Heart left ventricle (tissue), 16 donors: Measurements from ENCODE around the gene SLC23A2. TPM values are rescaled to one million over a fixed set of nuclear protein-coding genes. Genes with fewer than 3 reads are reported as not detected.
"Not testable (repeated sequence)": the region's sequence is repeated elsewhere in the genome, so short reads cannot be mapped to it uniquely, and the experiment has no call there.

Experiments used
- ATAC-seq, 4 donors: fragments of 200-7000 bp; cut with Tn5 transposase; one replicate each; pipeline ENCODE4 v1.9.1; 2020 to 2022; ENCODE audit warnings: moderate library complexity in 4 of 4, mild to moderate bottlenecking in 3 of 4, moderate number of reproducible peaks in 1 of 4
- DNase-seq, 5 donors: peaks; one replicate each; pipeline ENCODE4 v3.0.0-alpha.2; 2020
- H3K27ac ChIP-seq, 12 donors: fragments of 200-600 bp; sonication (generic) in 4 of 12; one replicate each; pipeline versions ENCODE4 v1.5.0 to v1.8.0; 2016 to 2022; ENCODE audit warnings: mild to moderate bottlenecking in 2 of 12
- H3K27me3 ChIP-seq, 9 donors: fragments of 200-600 bp; sonication (generic) in 2 of 9; one replicate each; pipeline versions ENCODE4 v1.5.1 to v1.8.0; 2016 to 2022; ENCODE audit warnings: mild to moderate bottlenecking in 3 of 9
- H3K36me3 ChIP-seq, 9 donors: fragments of 200-600 bp; sonication (generic) in 2 of 9; one replicate each; pipeline versions ENCODE4 v1.5.0 to v1.8.0; 2018 to 2022; ENCODE audit warnings: mild to moderate bottlenecking in 2 of 9
- H3K4me1 ChIP-seq, 12 donors: fragments of 200-600 bp; sonication (generic) in 4 of 12; one replicate each; pipeline versions ENCODE4 v1.5.0 to v1.8.0; 2016 to 2022; ENCODE audit warnings: mild to moderate bottlenecking in 3 of 12
- H3K4me3 ChIP-seq, 12 donors: fragments of 200-600 bp; sonication (generic) in 4 of 12; one replicate each; pipeline versions ENCODE4 v1.5.0 to v1.8.0; 2017 to 2022; ENCODE audit warnings: mild to moderate bottlenecking in 9 of 12, moderate library complexity in 4 of 12
- H3K9me3 ChIP-seq, 12 donors: fragments of 200-600 bp; sonication (generic) in 4 of 12; one replicate each; pipeline versions ENCODE4 v1.5.0 to v1.8.0; 2016 to 2022; ENCODE audit warnings: mild to moderate bottlenecking in 1 of 12
- POLR2A ChIP-seq, 2 donors: fragments of 450-650 bp; IDR thresholded peaks; one replicate each; pipeline ENCODE4 v1.6.1; 2017; ENCODE audit warnings: antibody characterized with exemption in 2 of 2, mild to moderate bottlenecking in 2 of 2, moderate library complexity in 2 of 2
- WGBS, 4 donors: extraction: QIAGEN DNeasy Blood & Tissue Kit in 2 of 4; methylation state at CpG; one replicate each; pipeline versions ENCODE4 v1.1.5 to v1.1.7; 2013 to 2018; 5-methylcytosine and 5-hydroxymethylcytosine counted together
- intact Hi-C, 10 donors: fragments of 100-400 bp; cut with DNase I; formaldehyde crosslinking; loops; one replicate each; pipeline versions ENCODE4 v1.11.1 to v1.14.2; 2022
- polyA plus RNA-seq, 2 donors: library from polyadenylated mRNA; stranded (reverse); fragments of 200-250 nt; gene quantifications; one replicate each; pipeline ENCODE4 v1.2.3, GENCODE V29; 2013
- total RNA-seq, 9 donors: library from RNA; depleted of rRNA in 2 of 9; stranded (reverse); fragments of >200 nt in 2 of 9; fragmentation: NEBNext Ultra II Directional in 3 of 9; extraction: Animal tissue kit (Norgen Biotek cat#: 25700) in 3 of 9; gene quantifications; one replicate each; pipeline versions ENCODE4 v1.1.0 to v1.2.4, GENCODE V29; 2016 to 2023
- TF ChIP-seq, protein P1 (sequence below), 12 donors: fragments of 200-600 bp; sonication (generic) in 4 of 12; IDR thresholded peaks; one replicate each; pipeline versions ENCODE4 v1.5.0 to v1.8.0; 2018 to 2022; ENCODE audit warnings: antibody characterized with exemption in 12 of 12, mild to moderate bottlenecking in 5 of 12
- donor health status: ischemic (EF 13 %, LVEDD 7.1; RV severe dilation, severe dysfunction).
- donor health status: healthy with polysubstance abuse.
- donor health status: DM: no; HTN: yes; CAD: no.
- donor health status: DM: no; HTN: no; CAD: no.
- donor health status: ischemic (EF 25% LVEDD 6.9; RV normal size, moderate dysfunction).
- donor health status: ischemic (EF 25% LVEDD 5.7; RV mildly dilated, moderate dysfunction).
- donor health status: healthy.
- donor health status: DM: yes; HTN: yes; CAD: no.
- donor health status: ischemic (EF 35%, LVEDD 5.7; RV mildly dilated, moderate dysfunction).
- donor health status: nonischemic (EF 11% LVEDD 7.7; RV severe dilation, severe dysfunction).
- donor health status: DM: yes; HTN: yes; CAD: no.
- donor health status: PGD.
- donor health status: ischemic (EF 29% LVEDD 5.4; RV normal size, mild dysfunction).
- donor health status: nonischemic (EF 23%, LVEDD 6.1; RV moderate dilation, normal function).

SLC23A2 gene
- total and polyA plus RNA-seq, 11 donors = 3.0 to 18.7 (median 8.1) TPM

DNA sequence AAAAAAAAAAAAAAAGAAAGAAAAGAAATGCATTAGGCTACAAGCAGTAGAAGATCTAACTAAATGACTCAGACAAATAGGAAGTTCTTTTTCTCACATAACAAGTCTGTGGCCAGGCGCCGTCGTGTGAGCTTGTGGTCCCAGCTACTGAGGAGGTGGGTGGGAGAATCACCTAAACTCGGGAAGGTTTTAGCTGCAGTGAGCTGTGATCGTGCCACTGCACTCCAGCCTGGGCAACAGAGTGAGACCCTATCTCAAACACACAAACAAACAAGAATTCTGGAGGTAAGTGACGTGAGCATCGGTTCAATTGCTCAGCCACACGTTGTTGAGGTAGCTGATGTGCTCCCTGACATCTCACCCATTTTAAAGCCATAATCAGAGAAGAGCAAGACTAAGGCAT lies 37.9 kb upstream of the SLC23A2 start:
- H3K36me3 ChIP-seq = no peaks in the 10 kb centered on the region
- ATAC-seq (no peak), DNase-seq (no peak)
- WGBS, 4 donors = 70 to 75% (median 72%) methylated on average over 8 of the region's 8 CpGs
- no peak overlapping the region for H3K4me3 ChIP-seq
- intact Hi-C loops = loop anchor here in 1 of 10 donors (10.0 kb wide), 1 partner anchor 64 kb away; no protein-coding TSS in a partner anchor
- H3K27ac ChIP-seq = no peak overlapping the region
- no peaks in the 10 kb centered on the region for H3K9me3 ChIP-seq
- H3K4me1 ChIP-seq = no peaks in the 10 kb centered on the region
- TF ChIP-seq POLR2A (IDR thresholded peaks at IDR 0.05) = no peak
- TF ChIP-seq, protein P1, sequence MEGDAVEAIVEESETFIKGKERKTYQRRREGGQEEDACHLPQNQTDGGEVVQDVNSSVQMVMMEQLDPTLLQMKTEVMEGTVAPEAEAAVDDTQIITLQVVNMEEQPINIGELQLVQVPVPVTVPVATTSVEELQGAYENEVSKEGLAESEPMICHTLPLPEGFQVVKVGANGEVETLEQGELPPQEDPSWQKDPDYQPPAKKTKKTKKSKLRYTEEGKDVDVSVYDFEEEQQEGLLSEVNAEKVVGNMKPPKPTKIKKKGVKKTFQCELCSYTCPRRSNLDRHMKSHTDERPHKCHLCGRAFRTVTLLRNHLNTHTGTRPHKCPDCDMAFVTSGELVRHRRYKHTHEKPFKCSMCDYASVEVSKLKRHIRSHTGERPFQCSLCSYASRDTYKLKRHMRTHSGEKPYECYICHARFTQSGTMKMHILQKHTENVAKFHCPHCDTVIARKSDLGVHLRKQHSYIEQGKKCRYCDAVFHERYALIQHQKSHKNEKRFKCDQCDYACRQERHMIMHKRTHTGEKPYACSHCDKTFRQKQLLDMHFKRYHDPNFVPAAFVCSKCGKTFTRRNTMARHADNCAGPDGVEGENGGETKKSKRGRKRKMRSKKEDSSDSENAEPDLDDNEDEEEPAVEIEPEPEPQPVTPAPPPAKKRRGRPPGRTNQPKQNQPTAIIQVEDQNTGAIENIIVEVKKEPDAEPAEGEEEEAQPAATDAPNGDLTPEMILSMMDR (IDR thresholded peaks at IDR 0.05) = no peak
- H3K27me3 ChIP-seq = peaks cover 0 to 8% (median 0%) of the 10 kb centered on the region in 9 donors

DNA sequence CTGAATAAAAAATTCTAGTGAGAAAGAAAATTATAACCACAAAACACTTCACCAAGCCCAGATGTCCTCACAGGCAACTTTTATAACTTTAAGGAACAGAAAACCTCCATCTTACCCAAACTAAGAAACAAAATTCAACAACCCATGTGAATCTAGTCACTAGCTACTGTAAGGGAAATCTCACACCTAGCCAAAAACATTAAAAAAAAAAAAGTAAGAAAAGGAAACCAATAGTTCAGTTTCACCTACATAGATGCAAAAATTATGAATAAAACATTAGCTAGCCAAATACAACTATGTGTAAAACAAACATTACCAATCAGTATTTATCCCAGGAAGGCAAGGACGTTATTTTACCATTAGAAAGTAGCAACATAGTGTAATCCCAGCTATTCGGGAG lies 35.5 kb upstream of the SLC23A2 start:
- 64 to 84% (median 80%) methylated on average over 2 of the region's 2 CpGs for WGBS, 4 donors
- no peak for DNase-seq
- H3K27ac ChIP-seq = no peak overlapping the region
- no peak overlapping the region for H3K4me3 ChIP-seq
- ATAC-seq = no peak
- no peaks in the 10 kb centered on the region for H3K4me1 ChIP-seq
- no peak for TF ChIP-seq POLR2A (IDR thresholded peaks at IDR 0.05)
- TF ChIP-seq, protein P1 (IDR thresholded peaks at IDR 0.05) = no peak
- H3K27me3 ChIP-seq = peaks cover 0 to 8% (median 0%) of the 10 kb centered on the region in 9 donors
- H3K36me3 ChIP-seq = no peaks in the 10 kb centered on the region
- intact Hi-C loops = loop anchor here in 1 of 10 donors (10.0 kb wide), 1 partner anchor 62 kb away; no protein-coding TSS in a partner anchor
- H3K9me3 ChIP-seq = no peaks in the 10 kb centered on the region

DNA sequence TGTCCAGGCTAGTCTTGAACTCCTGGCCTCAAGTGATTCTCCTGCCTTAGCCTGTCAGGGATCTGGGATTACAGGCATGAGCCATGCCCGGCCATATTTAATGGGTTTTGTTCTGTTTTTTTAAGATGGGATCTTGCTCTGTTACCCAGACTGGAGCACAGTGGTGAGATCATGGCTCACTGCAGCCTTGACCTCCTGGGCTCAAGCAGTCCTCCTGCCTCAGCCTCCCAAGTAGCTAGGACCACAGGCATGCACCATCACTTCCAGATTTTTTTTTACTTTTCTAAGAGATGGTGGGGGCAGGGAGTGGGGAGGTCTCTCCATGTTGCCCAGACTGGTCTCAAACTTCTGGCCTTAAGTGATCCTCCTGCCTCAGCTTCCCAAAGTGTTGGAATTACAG lies 34.2 kb upstream of the SLC23A2 start:
- H3K9me3 ChIP-seq, H3K4me3 ChIP-seq, H3K27me3 ChIP-seq, H3K27ac ChIP-seq, DNase-seq, ATAC-seq, H3K36me3 ChIP-seq: not testable (repeated sequence)
- WGBS, 4 donors = 75 to 88% (median 85%) methylated on average over 1 of the region's 1 CpG
- H3K4me1 ChIP-seq = peaks cover 0 to 11% (median 0%) of the 10 kb centered on the region in 12 donors
- intact Hi-C loops = loop anchor here in 1 of 10 donors (10.0 kb wide), 1 partner anchor 61 kb away; no protein-coding TSS in a partner anchor

DNA sequence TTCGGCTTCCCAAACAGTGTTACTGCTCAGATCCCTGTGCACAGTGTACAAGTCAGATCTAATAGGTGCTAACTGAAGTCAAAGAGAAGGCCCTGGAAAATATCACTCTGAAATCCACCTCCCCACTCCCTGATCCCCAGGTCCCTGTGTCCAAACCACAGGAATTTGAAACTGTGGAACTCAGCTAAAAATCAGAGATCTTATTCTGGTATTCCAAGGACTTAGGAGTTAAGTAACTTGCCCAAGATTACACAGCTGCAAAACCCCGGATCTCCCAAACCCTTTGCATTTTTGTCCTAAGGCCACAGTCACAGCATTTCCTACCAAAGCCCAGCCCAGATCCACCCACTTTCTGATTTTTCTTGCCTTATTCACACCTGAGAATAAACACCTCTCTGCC lies 32.3 kb upstream of the SLC23A2 start:
- H3K4me3 ChIP-seq = no peak overlapping the region
- H3K27me3 ChIP-seq = peaks cover 0 to 8% (median 0%) of the 10 kb centered on the region in 9 donors
- ATAC-seq (no peak), DNase-seq (no peak)
- TF ChIP-seq, protein P1 (IDR thresholded peaks at IDR 0.05) = no peak
- no peak for TF ChIP-seq POLR2A (IDR thresholded peaks at IDR 0.05)
- WGBS, 4 donors = 59 to 83% (median 72%) methylated on average over 2 of the region's 2 CpGs
- H3K36me3 ChIP-seq = no peaks in the 10 kb centered on the region
- peaks cover 0 to 17% (median 0%) of the 10 kb centered on the region in 12 donors for H3K4me1 ChIP-seq
- intact Hi-C loops = loop anchor here in 1 of 10 donors (10.0 kb wide), 1 partner anchor 59 kb away; no protein-coding TSS in a partner anchor
- no peaks in the 10 kb centered on the region for H3K9me3 ChIP-seq
- no peak overlapping the region for H3K27ac ChIP-seq

DNA sequence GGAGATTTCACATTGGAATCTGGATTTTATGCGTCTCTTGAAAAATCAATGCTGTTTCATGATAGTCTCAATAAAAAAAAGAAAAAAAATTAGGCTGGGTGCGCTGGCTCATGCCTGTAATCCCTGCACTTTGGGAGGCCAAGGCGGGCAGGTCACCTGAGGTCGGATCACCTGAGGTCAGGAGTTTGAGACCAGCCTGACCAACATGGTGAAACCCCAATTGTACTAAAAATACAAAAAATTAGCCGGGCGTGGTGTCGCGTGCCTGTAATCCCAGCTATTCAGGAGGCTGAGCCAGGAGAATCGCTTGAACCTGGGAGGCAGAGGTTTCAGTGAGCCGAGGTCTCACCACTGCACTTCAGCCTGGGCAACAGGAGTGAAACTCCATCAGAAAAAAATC lies 30.4 kb upstream of the SLC23A2 start:
- DNase-seq, H3K9me3 ChIP-seq, H3K27me3 ChIP-seq, H3K27ac ChIP-seq, ATAC-seq, H3K4me3 ChIP-seq, H3K36me3 ChIP-seq: not testable (repeated sequence)
- intact Hi-C loops = loop anchor here in 1 of 10 donors (10.0 kb wide), 1 partner anchor 57 kb away; no protein-coding TSS in a partner anchor
- H3K4me1 ChIP-seq = peaks cover 0 to 17% (median 0%) of the 10 kb centered on the region in 12 donors
- WGBS, 4 donors = 92 to 96% (median 94%) methylated on average over 10 of the region's 10 CpGs
